ENCODE results near the gene VWA3B. TPM values are rescaled to one million over a fixed set of nuclear protein-coding genes. Genes with fewer than 3 reads are reported as not detected.

VWA3B gene
- total RNA-seq, 1 experiment from 2014 or later: not detected

GRCh38 chr2:98084151-98084868 lies 2.7 kb upstream of the VWA3B start:
- POLR2A ChIA-PET (ENCODE audit: low non-redundant PET): no interaction called here
- peaks cover 46% of the 10 kb centered on the region for H3K27me3 ChIP-seq (replicated peaks; ENCODE audit: insufficient read depth, low read depth, low read length, poor library complexity)
- no peak for DNase-seq (ENCODE audit: low spot score)
- no TSS peak for BruUV-seq (replicated peaks)
- no peak overlapping the region for H3K27ac ChIP-seq (ENCODE audit: low read depth, low read length, poor library complexity, severe bottlenecking)
- no peak overlapping the region for H3K4me3 ChIP-seq (ENCODE audit: low read depth, low read length, poor library complexity, severe bottlenecking)
- peaks cover 12% of the 10 kb centered on the region for H3K4me1 ChIP-seq (ENCODE audit: insufficient read depth, low read length, poor library complexity, severe bottlenecking)
- CTCF ChIA-PET: no interaction called here
- intact Hi-C loops (cut with micrococcal nuclease; ENCODE audit: unreplicated experiment): no loop called here
- H3K9me3 ChIP-seq (ENCODE audit: low read depth, low read length, poor library complexity, severe bottlenecking): no peaks in the 10 kb centered on the region
- TF ChIP-seq CTCF (conservative IDR thresholded peaks at IDR 0.05; ENCODE audit: low read depth, low read length): no peak
- no peak for TF ChIP-seq EZH2 (IDR thresholded peaks at IDR 0.05; ENCODE audit: borderline replicate concordance, low read depth, low read length, poor library complexity, severe bottlenecking)
- H3K36me3 ChIP-seq (ENCODE audit: insufficient read depth, low read length, poor library complexity, severe bottlenecking): no peaks in the 10 kb centered on the region

GRCh38 chr2:98084869-98085238 lies 2.1 kb upstream of the VWA3B start:
- no peaks in the 10 kb centered on the region for H3K36me3 ChIP-seq (ENCODE audit: insufficient read depth, low read length, poor library complexity, severe bottlenecking)
- no TSS peak for BruUV-seq (replicated peaks)
- ChIA-PET POLR2A (ENCODE audit: low non-redundant PET) (no interaction called here), CTCF (no interaction called here)
- H3K4me1 ChIP-seq (ENCODE audit: insufficient read depth, low read length, poor library complexity, severe bottlenecking): peaks cover 12% of the 10 kb centered on the region
- H3K27me3 ChIP-seq (replicated peaks; ENCODE audit: insufficient read depth, low read depth, low read length, poor library complexity): peaks cover 47% of the 10 kb centered on the region
- intact Hi-C loops (cut with micrococcal nuclease; ENCODE audit: unreplicated experiment): no loop called here
- TF ChIP-seq EZH2 (IDR thresholded peaks at IDR 0.05; ENCODE audit: borderline replicate concordance, low read depth, low read length, poor library complexity, severe bottlenecking): no peak
- TF ChIP-seq CTCF (conservative IDR thresholded peaks at IDR 0.05; ENCODE audit: low read depth, low read length): no peak
- H3K4me3 ChIP-seq (ENCODE audit: low read depth, low read length, poor library complexity, severe bottlenecking): no peak overlapping the region
- no peak overlapping the region for H3K27ac ChIP-seq (ENCODE audit: low read depth, low read length, poor library complexity, severe bottlenecking)
- no peak for DNase-seq (ENCODE audit: low spot score)
- no peaks in the 10 kb centered on the region for H3K9me3 ChIP-seq (ENCODE audit: low read depth, low read length, poor library complexity, severe bottlenecking)

- POLR2A ChIA-PET (ENCODE audit: low non-redundant PET): no interaction called here
- intact Hi-C loops (cut with micrococcal nuclease; ENCODE audit: unreplicated experiment): no loop called here
- H3K27ac ChIP-seq (ENCODE audit: low read depth, low read length, poor library complexity, severe bottlenecking): no peak overlapping the region
- no peak for DNase-seq (ENCODE audit: low spot score)
- CTCF ChIA-PET: no interaction called here
- peaks cover 50% of the 10 kb centered on the region for H3K27me3 ChIP-seq (replicated peaks; ENCODE audit: insufficient read depth, low read depth, low read length, poor library complexity)
- H3K36me3 ChIP-seq (ENCODE audit: insufficient read depth, low read length, poor library complexity, severe bottlenecking): no peaks in the 10 kb centered on the region
- TF ChIP-seq CTCF (conservative IDR thresholded peaks at IDR 0.05; ENCODE audit: low read depth, low read length) (no peak), EZH2 (IDR thresholded peaks at IDR 0.05; ENCODE audit: borderline replicate concordance, low read depth, low read length, poor library complexity, severe bottlenecking) (no peak)
- H3K9me3 ChIP-seq (ENCODE audit: low read depth, low read length, poor library complexity, severe bottlenecking): no peaks in the 10 kb centered on the region
- BruUV-seq (replicated peaks): no TSS peak
- H3K4me1 ChIP-seq (ENCODE audit: insufficient read depth, low read length, poor library complexity, severe bottlenecking): peaks cover 12% of the 10 kb centered on the region
- H3K4me3 ChIP-seq (ENCODE audit: low read depth, low read length, poor library complexity, severe bottlenecking): no peak overlapping the region
Measured at GRCh38 chr2:98085649-98086048, 1.3 kb upstream of the VWA3B start.

All from A673 (cell line).